Rectal smooth muscle tissue (tissue), 1 donor: Measurements from ENCODE around the gene ELN.
A peak's percentile ranks its signal among the peaks of the same experiment; 100 is the strongest.
"Not testable (repeated sequence)": the region's sequence is repeated elsewhere in the genome, so short reads cannot be mapped to it uniquely, and the experiment has no call there.

Experiments used
- H3K27ac ChIP-seq: one replicate; pipeline ENCODE4 v1.7.0; 2013; ENCODE audit warnings: low read depth, low read length, inconsistent platforms
- H3K27me3 ChIP-seq: one replicate; pipeline ENCODE4 v1.7.0; 2013; ENCODE audit warnings: low read length; ENCODE audit not compliant: control insufficient read depth, insufficient read depth
- H3K36me3 ChIP-seq: one replicate; pipeline ENCODE4 v1.7.0; 2013; ENCODE audit warnings: low read length; ENCODE audit not compliant: control insufficient read depth, insufficient read depth
- H3K4me1 ChIP-seq: one replicate; pipeline ENCODE4 v1.7.0; 2013; ENCODE audit warnings: low read length; ENCODE audit not compliant: control insufficient read depth, insufficient read depth
- H3K4me3 ChIP-seq: one replicate; pipeline ENCODE4 v1.7.0; 2013; ENCODE audit warnings: low read length
- H3K9ac ChIP-seq: one replicate; pipeline ENCODE4 v1.7.0; 2013; ENCODE audit warnings: low read length

The ELN gene

DNA sequence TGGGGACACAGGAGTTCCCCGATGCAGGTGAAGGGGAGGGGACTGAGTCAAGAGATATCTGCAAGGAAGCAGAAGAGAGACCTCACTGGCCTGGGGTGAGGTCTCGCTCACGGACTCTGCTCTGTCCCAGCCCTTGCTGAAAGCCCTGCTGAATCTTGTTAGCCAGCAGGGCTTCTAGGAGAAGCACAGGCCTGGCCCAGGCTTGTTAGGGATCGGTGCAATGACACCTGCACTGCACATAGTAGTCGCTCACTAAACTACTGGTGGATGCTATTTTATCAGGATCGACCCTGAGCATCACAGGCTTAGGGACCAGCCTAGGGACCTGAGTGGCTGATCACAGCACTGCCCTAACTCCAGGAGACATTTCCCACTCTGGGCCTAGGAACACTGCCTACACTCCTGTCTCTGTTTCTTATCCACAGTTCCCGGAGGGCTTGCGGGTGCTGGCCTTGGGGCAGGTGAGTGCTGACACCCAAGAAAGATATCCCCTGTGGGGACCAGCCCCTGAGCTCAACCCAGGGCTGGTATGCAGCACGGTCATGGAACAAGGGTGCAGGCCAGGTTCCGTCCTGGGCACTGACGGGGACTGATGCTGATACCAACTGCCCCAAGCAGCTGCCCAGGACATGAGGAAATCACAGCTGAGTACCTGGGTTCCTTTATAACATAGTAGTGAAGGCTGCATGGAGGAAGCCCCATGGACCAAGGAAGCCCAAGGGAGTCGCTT, 13.0 kb downstream of the ELN start:
- H3K4me1 ChIP-seq, result peaks cover 12% of the 10 kb centered on the region
- H3K9ac ChIP-seq, result no peak overlapping the region
- no peak overlapping the region for H3K27ac ChIP-seq
- H3K4me3 ChIP-seq, result no peak overlapping the region
- no peaks in the 10 kb centered on the region for H3K27me3 ChIP-seq
- H3K36me3 ChIP-seq, result peaks cover 4% of the 10 kb centered on the region

- Histone ChIP-seq H3K4me1 (peaks cover 12% of the 10 kb centered on the region), H3K27ac (peak overlapping the region; percentile 66), H3K9ac (no peak overlapping the region), H3K27me3 (no peaks in the 10 kb centered on the region), H3K4me3 (peak overlapping the region; percentile 16), H3K36me3 (peaks cover 3% of the 10 kb centered on the region)
Observed at GRCh38 chr7:74042746-74043522, 15.0 kb downstream of the ELN start.

GRCh38 chr7:74043523-74043951, 15.6 kb downstream of the ELN start:
- H3K4me1 ChIP-seq, result peaks cover 12% of the 10 kb centered on the region
- H3K4me3 ChIP-seq, result no peak overlapping the region
- peaks cover 7% of the 10 kb centered on the region for H3K36me3 ChIP-seq
- no peaks in the 10 kb centered on the region for H3K27me3 ChIP-seq
- peak overlapping the region; percentile 66 for H3K27ac ChIP-seq
- no peak overlapping the region for H3K9ac ChIP-seq

- Histone ChIP-seq H3K36me3 (peaks cover 17% of the 10 kb centered on the region), H3K9ac (no peak overlapping the region), H3K27ac (peak overlapping the region; percentile 6), H3K27me3 (no peaks in the 10 kb centered on the region), H3K4me3 (no peak overlapping the region), H3K4me1 (peaks cover 12% of the 10 kb centered on the region)
Observed at GRCh38 chr7:74044366-74045350, 16.7 kb downstream of the ELN start.

DNA sequence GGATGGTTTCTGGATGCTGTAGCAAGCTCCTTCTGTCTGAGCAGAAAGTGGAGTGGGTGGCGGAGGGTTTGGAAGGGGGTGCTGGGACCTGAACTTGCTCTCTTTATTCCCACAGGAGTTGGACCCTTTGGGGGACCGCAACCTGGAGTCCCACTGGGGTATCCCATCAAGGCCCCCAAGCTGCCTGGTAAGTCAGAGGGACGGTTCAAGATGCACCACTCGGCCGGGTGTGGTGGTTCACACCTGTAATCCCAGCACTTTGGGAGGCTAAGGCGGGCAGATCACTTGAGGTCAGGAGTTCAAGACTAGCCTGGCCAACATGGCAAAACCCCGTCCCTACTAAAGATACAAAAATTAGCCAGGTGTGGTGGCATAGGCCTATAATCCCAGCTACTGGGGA, 18.6 kb downstream of the ELN start:
- H3K4me1 ChIP-seq, result peaks cover 12% of the 10 kb centered on the region
- not testable (repeated sequence) for H3K27ac ChIP-seq, H3K9ac ChIP-seq, H3K27me3 ChIP-seq, H3K4me3 ChIP-seq
- peaks cover 20% of the 10 kb centered on the region for H3K36me3 ChIP-seq

DNA sequence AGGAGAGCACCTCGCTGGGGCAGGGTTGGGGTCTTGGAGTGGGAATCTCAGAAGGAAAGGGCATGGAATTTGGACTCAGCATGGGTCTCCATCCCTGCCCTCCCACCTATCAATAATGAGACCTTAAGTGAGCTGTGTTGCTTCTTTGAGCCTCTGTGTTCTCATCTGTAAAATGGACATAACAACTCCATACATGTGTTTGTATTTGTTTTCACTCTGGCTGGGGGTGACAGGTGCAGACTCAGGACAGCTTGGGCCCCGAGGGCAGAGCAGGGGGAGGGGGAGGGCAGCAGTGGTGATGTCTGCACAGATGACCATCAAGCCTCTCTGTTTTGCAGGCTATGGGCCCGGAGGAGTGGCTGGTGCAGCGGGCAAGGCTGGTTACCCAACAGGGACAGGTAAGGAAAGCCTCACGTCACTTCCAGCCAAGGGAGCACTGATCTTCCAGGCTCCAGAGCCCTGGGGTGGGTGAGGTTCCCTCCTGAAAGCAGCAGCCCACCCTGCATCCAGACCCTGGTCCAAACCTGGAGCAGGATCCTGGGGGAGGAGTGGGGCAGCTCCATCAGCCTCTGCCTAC, 19.9 kb downstream of the ELN start:
- Histone ChIP-seq H3K36me3 (peaks cover 22% of the 10 kb centered on the region), H3K4me1 (peaks cover 9% of the 10 kb centered on the region)

DNA sequence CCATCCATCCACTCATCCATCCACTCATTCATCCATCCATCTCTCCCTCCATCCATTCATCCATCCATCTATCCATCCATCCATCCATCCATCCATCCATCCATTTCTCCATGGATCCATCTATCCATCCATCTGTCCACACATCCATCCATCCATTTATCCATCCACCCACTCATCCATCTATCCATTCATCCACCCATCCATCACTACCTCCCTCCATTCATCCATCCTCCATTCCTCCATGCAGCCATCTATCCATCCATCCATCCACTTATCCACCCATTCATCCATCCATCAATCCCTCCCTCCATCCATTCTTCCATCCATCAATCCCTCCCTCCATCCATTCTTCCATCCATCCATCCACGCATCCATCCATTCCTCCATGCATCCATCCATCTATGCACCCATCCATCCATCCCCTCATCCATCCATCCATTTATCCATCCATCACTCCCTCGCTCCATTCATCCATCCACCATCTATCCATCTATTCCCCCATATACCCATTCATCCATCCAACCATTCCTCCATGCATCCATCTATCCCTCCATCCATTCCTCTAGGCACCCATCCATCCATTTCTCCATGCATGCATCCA, 21.1 kb downstream of the ELN start:
- Histone ChIP-seq H3K27ac (no peak overlapping the region), H3K4me3 (no peak overlapping the region), H3K4me1 (no peaks in the 10 kb centered on the region), H3K36me3 (peaks cover 29% of the 10 kb centered on the region), H3K9ac (no peak overlapping the region), H3K27me3 (no peaks in the 10 kb centered on the region)

More for the DNA sequence above, 19.9 kb downstream of the ELN start:
- Histone ChIP-seq H3K27ac (no peak overlapping the region), H3K27me3 (no peaks in the 10 kb centered on the region), H3K4me3 (no peak overlapping the region), H3K9ac (no peak overlapping the region)

- Histone ChIP-seq H3K9ac (no peak overlapping the region), H3K27me3 (no peaks in the 10 kb centered on the region), H3K4me3 (no peak overlapping the region), H3K27ac (no peak overlapping the region), H3K4me1 (no peaks in the 10 kb centered on the region), H3K36me3 (peaks cover 34% of the 10 kb centered on the region)
Observed at GRCh38 chr7:74049997-74050798, 22.2 kb downstream of the ELN start.

DNA sequence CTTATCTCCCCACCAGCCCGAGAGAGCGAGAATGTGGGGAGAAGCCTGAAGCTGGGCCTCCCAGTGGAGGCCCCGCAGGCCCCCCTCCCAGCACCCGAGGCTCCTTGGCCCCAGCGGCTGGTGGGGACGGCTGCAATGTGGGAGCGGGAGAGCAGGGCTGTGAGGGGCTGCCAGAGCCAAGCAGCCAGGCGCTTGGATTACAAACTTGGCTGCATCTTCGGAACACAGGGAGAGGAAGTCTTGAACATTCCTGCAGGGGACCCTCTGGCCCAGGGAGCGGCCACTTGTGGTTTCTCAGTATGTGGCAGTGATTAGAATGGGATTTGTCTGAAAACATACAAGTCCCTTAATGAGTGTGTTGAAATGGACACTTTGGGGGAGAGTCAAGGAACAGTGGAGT, 23.2 kb downstream of the ELN start:
- Histone ChIP-seq H3K27ac (no peak overlapping the region), H3K9ac (no peak overlapping the region), H3K36me3 (peaks cover 37% of the 10 kb centered on the region)

DNA sequence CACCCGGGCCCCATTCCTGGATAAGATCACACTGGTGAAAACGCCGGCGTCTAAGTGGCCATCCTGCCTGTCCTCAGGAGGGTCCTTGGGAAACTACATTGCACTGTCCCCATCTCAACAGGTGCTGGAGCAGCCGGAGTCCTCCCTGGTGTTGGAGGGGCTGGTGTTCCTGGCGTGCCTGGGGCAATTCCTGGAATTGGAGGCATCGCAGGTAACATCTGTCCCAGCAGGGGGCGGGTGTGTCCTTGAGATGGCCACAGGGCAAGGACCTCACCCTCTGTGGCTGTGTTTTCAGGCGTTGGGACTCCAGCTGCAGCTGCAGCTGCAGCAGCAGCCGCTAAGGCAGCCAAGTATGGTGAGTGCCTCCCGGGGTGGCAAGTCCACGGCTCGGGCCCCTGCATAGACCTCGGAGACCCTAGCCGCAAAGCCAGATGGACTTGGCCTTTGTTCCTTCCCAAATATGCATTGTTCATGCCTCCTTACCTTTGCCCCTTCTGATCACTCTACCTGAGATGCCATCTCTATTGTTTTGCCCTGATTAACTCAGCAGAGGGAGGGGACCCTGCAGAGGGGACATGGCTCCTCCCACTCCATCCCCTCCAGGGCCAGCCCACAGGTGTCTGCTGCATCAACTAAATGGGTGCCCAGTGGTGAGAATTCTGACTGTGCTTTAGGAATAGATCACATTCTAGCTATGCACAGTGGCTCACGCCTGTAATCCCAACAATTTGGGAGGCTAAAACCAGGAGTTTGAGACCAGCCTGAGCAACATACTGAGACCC, 23.8 kb downstream of the ELN start:
- Histone ChIP-seq H3K27me3 (no peaks in the 10 kb centered on the region), H3K27ac (no peak overlapping the region), H3K4me3 (no peak overlapping the region), H3K9ac (no peak overlapping the region), H3K36me3 (peaks cover 41% of the 10 kb centered on the region), H3K4me1 (no peaks in the 10 kb centered on the region)

More for the DNA sequence above, 23.2 kb downstream of the ELN start:
- H3K4me3 ChIP-seq, result no peak overlapping the region
- no peaks in the 10 kb centered on the region for H3K4me1 ChIP-seq
- H3K27me3 ChIP-seq, result no peaks in the 10 kb centered on the region
